K562 (cell line): ENCODE results near the gene SHFL. TPM values are rescaled to one million over a fixed set of nuclear protein-coding genes. Genes with fewer than 3 reads are reported as not detected.

Experiments
- BRF1 ChIP-seq: IDR thresholded peaks from 3 replicates; pipeline ENCODE4 v1.6.1; 2011; ENCODE audit warnings: borderline replicate concordance, mild to moderate bottlenecking; ENCODE audit not compliant: insufficient read length; ENCODE audit errors: extremely low read depth
- GABPA ChIP-seq: fragments of 200-800 bp; sonication (Bioruptor generic); conservative IDR thresholded peaks from 2 replicates; pipeline ENCODE4 v1.6.1; 2016; ENCODE audit warnings: low read depth, missing genetic modification characterization, missing compliant biosample characterization
- IFI16 ChIP-seq: fragments of 250-450 bp; sonication (Bioruptor Pico); IDR thresholded peaks from 2 replicates; pipeline ENCODE4 v2.1.2; 2022; ENCODE audit warnings: mild to moderate bottlenecking, inconsistent platforms
- JUND ChIP-seq, 2 experiments: IDR thresholded peaks; 2 replicates in 1 of 2; 3 replicates in 1 of 2; pipeline ENCODE4 v1.6.1; 2011; ENCODE audit warnings: borderline replicate concordance in 2 of 2, low read depth in 2 of 2, low read length in 2 of 2, improper control_type of control experiment in 1 of 2, missing biosample characterization in 1 of 2, missing genetic modification characterization in 1 of 2, missing genetic modification reagents in 1 of 2
- PTBP1 ChIP-seq: fragments of 200-400 bp; formaldehyde crosslinking; IDR thresholded peaks from 2 replicates; pipeline ENCODE4 v1.6.1; 2017; ENCODE audit warnings: low read depth, low read length
- PTTG1 ChIP-seq: fragments of 450-650 bp; IDR thresholded peaks from 2 replicates; pipeline ENCODE4 v1.6.1; 2016; ENCODE audit warnings: low read depth, mild to moderate bottlenecking, missing genetic modification characterization, missing compliant biosample characterization
- RBM25 ChIP-seq: fragments of 200-400 bp; formaldehyde crosslinking; IDR thresholded peaks from 2 replicates; pipeline ENCODE4 v1.6.1; 2018; ENCODE audit warnings: low read length, low read depth, moderate library complexity; ENCODE audit not compliant: severe bottlenecking
- SMAD1 ChIP-seq: fragments of 150-350 bp; IDR thresholded peaks from 2 replicates; pipeline ENCODE4 v1.6.1; 2014; ENCODE audit warnings: low read length, low read depth; ENCODE audit not compliant: partially characterized antibody
- TAF9B ChIP-seq: fragments of 450-650 bp; IDR thresholded peaks from 2 replicates; pipeline ENCODE4 v1.6.1; 2018; ENCODE audit warnings: mild to moderate bottlenecking; ENCODE audit not compliant: partially characterized antibody
- TSC22D4 ChIP-seq: fragments of 450-650 bp; IDR thresholded peaks from 2 replicates; pipeline ENCODE4 v1.6.1; 2016; ENCODE audit warnings: missing genetic modification characterization, missing biosample characterization, control low read depth
- ZBTB49 ChIP-seq: sonication (generic); formaldehyde crosslinking; IDR thresholded peaks from 2 replicates; pipeline ENCODE4 v1.8.0; 2022; ENCODE audit warnings: missing genetic modification reagents, mild to moderate bottlenecking, borderline replicate concordance
- ZNF354B ChIP-seq: fragments of 250-450 bp; sonication (Bioruptor Pico); IDR thresholded peaks from 2 replicates; pipeline ENCODE4 v1.4.0; 2020
- ZNF639 ChIP-seq, 2 experiments: fragments of 200-800 bp in 1 of 2; sonication (Bioruptor generic) in 1 of 2; sonication (generic) in 1 of 2; formaldehyde crosslinking in 1 of 2; IDR thresholded peaks in 1 of 2; conservative IDR thresholded peaks in 1 of 2; 2 replicates each; pipeline versions ENCODE4 v1.5.0 to v1.6.1; 2016 to 2020; ENCODE audit warnings: missing compliant biosample characterization in 1 of 2, missing genetic modification characterization in 1 of 2, missing genetic modification reagents in 1 of 2
- polyA plus RNA-seq, 8 experiments: library from polyadenylated mRNA; depleted of rRNA in 4 of 8; stranded (reverse) in 5 of 8; unstranded in 3 of 8; fragments of >200 nt; fragmentation: Nextera tagmentation in 2 of 8; fragmentation: Illumina TruSeq in 1 of 8; extraction: Ambion mirVana in 2 of 8; extraction: Trizol in 1 of 8; gene quantifications; 2 replicates each; pipeline versions ENCODE4 v1.2.1 to v1.2.3, GENCODE V29; 2011 to 2014; ENCODE audit warnings: inconsistent platforms in 1 of 8, missing spikeins in 1 of 8
- total RNA-seq, 7 experiments: library from RNA; depleted of rRNA in 6 of 7; stranded (reverse); fragments of >200 nt in 6 of 7; fragmentation: Illumina TruSeq in 2 of 7; extraction: Trizol in 2 of 7; gene quantifications; 2 replicates each; pipeline versions ENCODE4 v1.2.1 to v1.2.3, GENCODE V29; 2011 to 2021; ENCODE audit warnings: low replicate concordance in 1 of 7
- TF ChIP-seq, protein P1 (sequence below): sonication (generic); formaldehyde crosslinking; IDR thresholded peaks from 2 replicates; pipeline ENCODE4 v1.8.0; 2022; ENCODE audit warnings: mild to moderate bottlenecking, missing genetic modification reagents, borderline replicate concordance
- TF ChIP-seq, protein P2 (sequence below): fragments of 450-650 bp; IDR thresholded peaks from 2 replicates; pipeline ENCODE4 v1.6.1; 2016; ENCODE audit warnings: borderline replicate concordance
- TF ChIP-seq, protein P3 (sequence below): sonication (generic); formaldehyde crosslinking; IDR thresholded peaks from 2 replicates; pipeline ENCODE4 v1.8.0; 2022; ENCODE audit warnings: missing genetic modification reagents, mild to moderate bottlenecking, moderate library complexity, borderline replicate concordance

Gene SHFL
- total and polyA plus RNA-seq, 9 of the 15 experiments (the other 6 are each of a cell fraction or from before 2014, with no cell fraction given), result 1.5 to 25.7 (median 13.0) TPM

DNA sequence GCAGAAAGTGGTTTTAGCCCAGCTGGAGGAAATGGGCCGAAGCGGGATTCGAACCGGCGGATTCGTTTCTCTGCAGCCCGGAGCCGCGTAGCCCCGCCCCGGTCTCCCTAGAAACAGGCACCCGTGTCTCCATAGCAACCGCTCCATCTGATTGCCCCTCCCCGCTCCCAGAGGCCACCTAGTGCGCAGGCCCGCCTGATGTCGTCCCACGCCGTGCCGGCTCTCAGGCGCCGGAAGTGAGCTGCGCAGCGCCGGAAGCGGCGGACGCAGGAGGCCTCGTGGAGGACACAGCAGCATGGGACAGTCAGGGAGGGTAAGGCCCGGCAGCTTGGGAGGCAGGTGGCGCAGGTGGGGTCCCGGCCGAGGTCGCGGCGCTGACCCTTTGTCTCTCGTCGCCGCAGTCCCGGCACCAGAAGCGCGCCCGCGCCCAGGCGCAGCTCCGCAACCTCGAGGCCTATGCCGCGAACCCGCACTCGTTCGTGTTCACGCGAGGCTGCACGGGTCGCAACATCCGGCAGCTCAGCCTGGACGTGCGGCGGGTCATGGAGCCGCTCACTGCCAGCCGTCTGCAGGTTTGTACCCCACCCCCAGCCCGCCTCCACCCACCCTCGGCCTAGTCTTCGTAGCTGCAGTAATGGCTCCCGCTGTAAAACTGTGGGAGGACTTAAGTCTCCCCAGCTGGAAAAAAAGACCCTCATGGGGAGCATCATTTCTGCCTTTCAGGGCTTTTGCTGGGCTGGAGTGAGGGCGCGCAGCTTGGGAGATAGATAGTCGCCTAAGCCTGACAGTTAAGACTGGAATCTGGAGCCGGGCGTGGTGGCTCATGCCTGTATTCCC is 20.2 kb downstream of the SHFL start, which contains the start of gene PPAN (continued):
- 0 out of 2 replicates have a peak, but pooled peaks have one; percentile 11 for TF ChIP-seq ZBTB49 (CRISPR knock-in tag)
- no peak for TF ChIP-seq PTTG1 (tag)
- TF ChIP-seq RBM25, result no peak
- peak; percentile 99 for TF ChIP-seq GABPA (tag)
- TF ChIP-seq BRF1, result no peak
- no peak for TF ChIP-seq TSC22D4 (tag)
- TF ChIP-seq ZNF639 (CRISPR knock-in tag; conservative IDR thresholded peaks at IDR 0.05 in 1 of 2, IDR thresholded peaks at IDR 0.05 in 1 of 2), result no peak
- no peak for TF ChIP-seq IFI16 (CRISPR knock-in tag)
- TF ChIP-seq, protein P1, sequence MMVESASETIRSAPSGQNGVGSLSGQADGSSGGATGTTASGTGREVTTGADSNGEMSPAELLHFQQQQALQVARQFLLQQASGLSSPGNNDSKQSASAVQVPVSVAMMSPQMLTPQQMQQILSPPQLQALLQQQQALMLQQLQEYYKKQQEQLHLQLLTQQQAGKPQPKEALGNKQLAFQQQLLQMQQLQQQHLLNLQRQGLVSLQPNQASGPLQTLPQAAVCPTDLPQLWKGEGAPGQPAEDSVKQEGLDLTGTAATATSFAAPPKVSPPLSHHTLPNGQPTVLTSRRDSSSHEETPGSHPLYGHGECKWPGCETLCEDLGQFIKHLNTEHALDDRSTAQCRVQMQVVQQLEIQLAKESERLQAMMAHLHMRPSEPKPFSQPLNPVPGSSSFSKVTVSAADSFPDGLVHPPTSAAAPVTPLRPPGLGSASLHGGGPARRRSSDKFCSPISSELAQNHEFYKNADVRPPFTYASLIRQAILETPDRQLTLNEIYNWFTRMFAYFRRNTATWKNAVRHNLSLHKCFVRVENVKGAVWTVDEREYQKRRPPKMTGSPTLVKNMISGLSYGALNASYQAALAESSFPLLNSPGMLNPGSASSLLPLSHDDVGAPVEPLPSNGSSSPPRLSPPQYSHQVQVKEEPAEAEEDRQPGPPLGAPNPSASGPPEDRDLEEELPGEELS (CRISPR knock-in tag), result 0 out of 2 replicates have a peak, but pooled peaks have one; percentile 90
- no peak for TF ChIP-seq TAF9B
- TF ChIP-seq JUND (IDR thresholded peaks at IDR 0.05; ENCODE audit: borderline replicate concordance, low read depth, low read length), result peak; percentile 25; the same call in 1 of the 2 replicates
- no peak for TF ChIP-seq JUND (tag; IDR thresholded peaks at IDR 0.05; ENCODE audit: borderline replicate concordance, low read depth, low read length)
- TF ChIP-seq SMAD1, result no peak
- no peak for TF ChIP-seq PTBP1
- TF ChIP-seq, protein P2, sequence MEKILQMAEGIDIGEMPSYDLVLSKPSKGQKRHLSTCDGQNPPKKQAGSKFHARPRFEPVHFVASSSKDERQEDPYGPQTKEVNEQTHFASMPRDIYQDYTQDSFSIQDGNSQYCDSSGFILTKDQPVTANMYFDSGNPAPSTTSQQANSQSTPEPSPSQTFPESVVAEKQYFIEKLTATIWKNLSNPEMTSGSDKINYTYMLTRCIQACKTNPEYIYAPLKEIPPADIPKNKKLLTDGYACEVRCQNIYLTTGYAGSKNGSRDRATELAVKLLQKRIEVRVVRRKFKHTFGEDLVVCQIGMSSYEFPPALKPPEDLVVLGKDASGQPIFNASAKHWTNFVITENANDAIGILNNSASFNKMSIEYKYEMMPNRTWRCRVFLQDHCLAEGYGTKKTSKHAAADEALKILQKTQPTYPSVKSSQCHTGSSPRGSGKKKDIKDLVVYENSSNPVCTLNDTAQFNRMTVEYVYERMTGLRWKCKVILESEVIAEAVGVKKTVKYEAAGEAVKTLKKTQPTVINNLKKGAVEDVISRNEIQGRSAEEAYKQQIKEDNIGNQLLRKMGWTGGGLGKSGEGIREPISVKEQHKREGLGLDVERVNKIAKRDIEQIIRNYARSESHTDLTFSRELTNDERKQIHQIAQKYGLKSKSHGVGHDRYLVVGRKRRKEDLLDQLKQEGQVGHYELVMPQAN, result peak; percentile 100
- no peak for TF ChIP-seq ZNF354B (CRISPR knock-in tag)
- TF ChIP-seq, protein P3, sequence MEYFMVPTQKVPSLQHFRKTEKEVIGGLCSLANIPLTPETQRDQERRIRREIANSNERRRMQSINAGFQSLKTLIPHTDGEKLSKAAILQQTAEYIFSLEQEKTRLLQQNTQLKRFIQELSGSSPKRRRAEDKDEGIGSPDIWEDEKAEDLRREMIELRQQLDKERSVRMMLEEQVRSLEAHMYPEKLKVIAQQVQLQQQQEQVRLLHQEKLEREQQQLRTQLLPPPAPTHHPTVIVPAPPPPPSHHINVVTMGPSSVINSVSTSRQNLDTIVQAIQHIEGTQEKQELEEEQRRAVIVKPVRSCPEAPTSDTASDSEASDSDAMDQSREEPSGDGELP (CRISPR knock-in tag), result peak; percentile 99
